GM18526 (cell line): ENCODE data around the gene ACAN.

Experiments
- POLR2A ChIP-seq: IDR thresholded peaks from 3 replicates; pipeline ENCODE4 v1.6.1; 2011; ENCODE audit not compliant: insufficient read length; ENCODE audit errors: extremely low read depth

ACAN gene

DNA sequence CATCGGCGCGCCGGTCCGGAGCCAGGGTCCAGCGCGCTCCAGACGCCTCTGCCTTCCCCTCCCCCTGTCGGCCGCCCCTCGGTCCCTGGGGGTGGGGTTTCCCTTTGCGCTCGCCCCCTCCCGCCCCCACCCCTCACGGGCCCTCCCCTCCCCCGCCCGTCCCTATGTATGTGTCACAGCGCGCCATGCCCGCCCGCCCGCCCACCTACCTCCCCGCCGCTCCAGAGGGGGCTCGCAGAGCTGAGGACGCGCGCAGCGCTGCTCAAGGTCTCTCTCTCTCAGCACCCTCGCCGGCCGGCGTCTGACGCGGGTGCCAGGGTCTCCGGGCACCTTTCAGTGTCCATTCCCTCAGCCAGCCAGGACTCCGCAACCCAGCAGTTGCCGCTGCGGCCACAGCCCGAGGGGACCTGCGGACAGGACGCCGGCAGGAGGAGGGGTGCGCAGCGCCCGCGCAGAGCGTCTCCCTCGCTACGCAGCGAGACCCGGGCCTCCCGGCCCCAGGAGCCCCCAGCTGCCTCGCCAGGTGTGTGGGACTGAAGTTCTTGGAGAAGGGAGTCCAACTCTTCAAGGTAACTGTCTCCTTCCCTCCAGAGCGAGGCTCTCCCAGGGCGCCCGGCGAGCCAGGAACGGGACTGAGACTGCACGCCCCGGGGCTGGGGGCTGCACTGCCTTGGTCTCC is at the start of gene ACAN:
TSS of gene ACAN (plus strand) at position 196 of the 679 bp plus-strand sequence. CDS start 32,771 bp downstream, outside the sequence.
- TF ChIP-seq POLR2A = no peak

- TF ChIP-seq POLR2A = no peak
These were observed 46.7 kb upstream of the ACAN start for GRCh38 chr15:88756521-88756920.

DNA sequence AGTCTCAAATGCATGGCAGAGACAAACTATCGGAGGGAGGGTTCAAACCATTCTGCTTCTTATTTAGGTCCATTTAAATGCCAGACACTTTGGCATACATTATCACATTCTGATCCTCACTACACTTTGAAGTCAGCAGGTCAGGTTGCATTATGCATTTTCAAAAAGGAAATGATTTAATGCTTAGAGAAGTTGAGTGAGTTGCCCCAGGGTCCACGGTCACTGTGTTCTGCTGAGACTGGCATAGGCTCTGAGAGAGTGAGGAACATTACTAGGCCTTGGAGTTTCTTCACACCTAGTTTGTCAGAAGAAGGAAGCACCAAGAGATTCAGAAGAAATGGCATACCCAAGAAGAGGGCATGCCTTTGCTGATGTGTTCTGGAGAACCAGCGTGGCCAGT is 46.3 kb upstream of the ACAN start:
- TF ChIP-seq POLR2A = no peak

- TF ChIP-seq POLR2A = no peak
These were observed 43.4 kb upstream of the ACAN start for GRCh38 chr15:88759872-88760271.

- TF ChIP-seq POLR2A = no peak
These were observed 38.8 kb upstream of the ACAN start for GRCh38 chr15:88764448-88764847.

DNA sequence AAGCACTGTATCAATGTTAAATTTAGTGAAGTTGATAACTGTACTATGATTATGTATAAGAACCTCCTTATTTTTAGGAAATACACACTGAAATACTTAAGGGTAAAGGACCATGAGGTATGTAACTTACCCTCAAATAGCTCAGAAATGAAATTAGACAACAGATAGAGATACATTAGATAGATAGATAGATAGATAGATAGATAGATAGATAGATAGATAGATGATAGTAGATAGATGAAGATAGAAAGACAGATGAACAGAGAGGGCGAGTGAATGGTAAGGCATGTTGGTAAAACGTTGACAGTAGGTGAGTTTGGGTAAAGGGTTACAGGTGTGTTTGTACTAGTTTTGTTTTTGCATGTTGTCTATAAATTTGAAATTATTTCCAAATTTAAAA is 38.0 kb upstream of the ACAN start:
- TF ChIP-seq POLR2A = no peak

DNA sequence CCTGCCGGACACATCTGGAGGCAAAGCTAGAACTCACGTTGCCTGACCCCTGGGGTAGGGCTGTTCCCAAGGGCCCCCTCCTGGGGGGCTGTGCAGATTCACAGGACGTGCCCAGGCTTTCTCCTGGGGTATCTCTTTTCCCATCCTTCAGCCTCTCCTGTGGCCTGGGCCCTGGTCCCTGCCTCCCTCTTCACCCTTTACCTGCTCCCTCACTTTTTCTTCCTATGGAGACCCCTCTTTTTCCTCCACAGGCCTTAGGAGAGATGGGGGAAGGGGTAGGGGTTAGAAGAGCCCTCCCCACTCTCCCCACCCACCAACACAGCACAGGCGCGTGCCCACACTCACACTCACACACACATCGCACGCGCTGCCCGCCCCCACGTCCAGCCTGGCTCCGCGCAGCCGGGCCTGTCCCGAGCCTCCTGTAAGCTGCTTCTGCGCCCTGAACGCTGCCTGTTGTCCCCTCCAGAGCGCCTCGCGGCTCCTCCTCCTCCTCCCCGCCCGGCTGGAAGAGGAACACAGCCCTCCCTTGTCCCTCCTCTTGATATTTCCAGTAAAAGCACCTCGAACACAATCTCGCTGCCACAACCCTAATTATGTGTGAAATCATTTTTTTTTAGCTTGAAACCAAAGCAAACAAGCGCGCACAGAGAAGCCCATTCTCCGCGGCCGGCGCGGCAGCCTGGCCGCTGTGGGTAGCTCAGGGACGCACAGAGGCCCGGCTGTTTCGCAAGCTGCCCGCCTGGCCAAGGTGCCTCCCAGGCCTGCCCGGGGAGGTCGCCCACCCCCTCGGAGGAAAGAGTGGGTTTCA is 33.9 kb upstream of the ACAN start:
- TF ChIP-seq POLR2A = no peak

GRCh38 chr15:88775776-88776175 is 27.5 kb upstream of the ACAN start:
- no peak for TF ChIP-seq POLR2A

- no peak for TF ChIP-seq POLR2A
These were observed 26.6 kb upstream of the ACAN start for GRCh38 chr15:88776646-88777045.

GRCh38 chr15:88779944-88780343 is 23.3 kb upstream of the ACAN start:
- no peak for TF ChIP-seq POLR2A

GRCh38 chr15:88782465-88782864 is 20.8 kb upstream of the ACAN start:
- no peak for TF ChIP-seq POLR2A

- TF ChIP-seq POLR2A = no peak
These were observed 18.0 kb upstream of the ACAN start for GRCh38 chr15:88785217-88785616.

DNA sequence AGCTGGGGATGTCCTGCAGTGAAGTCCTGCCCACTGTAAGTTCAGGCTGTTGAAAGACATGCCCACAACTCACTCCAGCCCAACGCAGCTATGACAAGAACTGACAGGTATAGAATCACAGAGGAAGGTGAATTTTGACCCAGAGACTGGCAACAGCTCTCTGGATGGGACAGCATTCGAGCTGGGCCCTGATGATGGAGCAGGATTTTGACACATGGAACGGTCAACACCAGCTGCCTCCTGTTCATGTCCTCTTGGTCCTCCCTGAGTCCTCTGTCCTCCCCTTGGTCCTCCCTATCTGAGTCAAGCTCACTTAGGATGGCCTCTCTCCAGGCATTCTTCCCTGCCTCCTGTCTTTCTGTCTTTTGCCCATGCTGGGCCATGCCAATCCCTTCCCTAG is 15.2 kb upstream of the ACAN start:
- no peak for TF ChIP-seq POLR2A

- no peak for TF ChIP-seq POLR2A
These were observed 14.4 kb upstream of the ACAN start for GRCh38 chr15:88788816-88789215.

- no peak for TF ChIP-seq POLR2A
These were observed 12.8 kb upstream of the ACAN start for GRCh38 chr15:88790486-88790885.

DNA sequence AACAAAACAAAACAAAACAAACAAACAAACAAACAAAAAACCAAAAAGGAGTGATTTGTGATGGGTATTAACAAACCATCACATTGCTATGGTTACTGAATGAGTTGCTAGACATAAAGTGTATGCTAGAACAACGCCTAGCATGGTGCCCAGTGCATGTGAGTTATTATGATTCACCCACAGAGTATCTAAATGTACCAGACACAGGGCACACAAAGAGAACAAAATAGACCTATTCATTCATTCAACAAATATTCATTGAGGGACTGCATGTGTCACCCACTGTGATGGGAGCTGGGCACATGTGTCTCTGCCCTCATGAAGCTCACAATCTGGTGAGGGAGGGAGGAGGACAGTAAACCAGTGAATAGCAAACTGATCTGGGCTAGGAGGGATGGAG is 11.6 kb upstream of the ACAN start:
- no peak for TF ChIP-seq POLR2A
